ENCODE results near the gene IL3. TPM values are rescaled to one million over a fixed set of nuclear protein-coding genes. Genes with fewer than 3 reads are reported as not detected.

The IL3 gene
- total and polyA plus RNA-seq, 8 donors: not detected

- Histone ChIP-seq H3K4me3 (no peak overlapping the region), H3K36me3 (no peaks in the 10 kb centered on the region), H3K9me3 (no peaks in the 10 kb centered on the region), H3K4me1 (no peaks in the 10 kb centered on the region), H3K27me3 (peaks cover 0 to 42% (median 10%) of the 10 kb centered on the region in 3 donors), H3K27ac (no peak overlapping the region)
- no peak for DNase-seq
- TF ChIP-seq CTCF (IDR thresholded peaks at IDR 0.05): no peak
- TF ChIP-seq POLR2AphosphoS5 (IDR thresholded peaks at IDR 0.05): no peak
- TF ChIP-seq EP300 (IDR thresholded peaks at IDR 0.05): no peak
- TF ChIP-seq POLR2A (IDR thresholded peaks at IDR 0.05): no peak
- intact Hi-C loops (cut with DNase I; ENCODE audit: low total_unique reads): no loop called here
- 27 to 43% (median 34%) methylated on average over 10 of the region's 10 CpGs for WGBS, 5 donors
Observed at GRCh38 chr5:132017738-132018625, 42.5 kb upstream of the IL3 start.

- DNase-seq: no peak
Observed at GRCh38 chr5:132019337-132019736, 41.1 kb upstream of the IL3 start.

GRCh38 chr5:132019857-132020555, 40.4 kb upstream of the IL3 start:
- peak in 1 of 2 donors; percentile 25 for DNase-seq
- Histone ChIP-seq H3K27ac (no peak overlapping the region), H3K36me3 (no peaks in the 10 kb centered on the region), H3K27me3 (peaks cover 0 to 33% (median 10%) of the 10 kb centered on the region in 3 donors), H3K4me3 (no peak overlapping the region), H3K9me3 (no peaks in the 10 kb centered on the region), H3K4me1 (no peaks in the 10 kb centered on the region)
- no peak for TF ChIP-seq EP300 (IDR thresholded peaks at IDR 0.05)
- no peak for TF ChIP-seq POLR2A (IDR thresholded peaks at IDR 0.05)
- no peak for TF ChIP-seq CTCF (IDR thresholded peaks at IDR 0.05)
- no peak for TF ChIP-seq POLR2AphosphoS5 (IDR thresholded peaks at IDR 0.05)
- intact Hi-C loops (cut with DNase I; ENCODE audit: low total_unique reads): no loop called here
- WGBS, 5 donors: 71 to 82% (median 78%) methylated on average over 6 of the region's 6 CpGs

More at GRCh38 chr5:132019337-132019736, 41.1 kb upstream of the IL3 start:
- no peak for TF ChIP-seq POLR2AphosphoS5 (IDR thresholded peaks at IDR 0.05)
- TF ChIP-seq POLR2A (IDR thresholded peaks at IDR 0.05): no peak
- TF ChIP-seq EP300 (IDR thresholded peaks at IDR 0.05): no peak
- no peak for TF ChIP-seq CTCF (IDR thresholded peaks at IDR 0.05)
- no peaks in the 10 kb centered on the region for H3K4me1 ChIP-seq
- peaks cover 0 to 33% (median 10%) of the 10 kb centered on the region in 3 donors for H3K27me3 ChIP-seq
- H3K9me3 ChIP-seq: no peaks in the 10 kb centered on the region
- H3K4me3 ChIP-seq: no peak overlapping the region
- no peak overlapping the region for H3K27ac ChIP-seq
- no peaks in the 10 kb centered on the region for H3K36me3 ChIP-seq
- intact Hi-C loops (cut with DNase I; ENCODE audit: low total_unique reads): no loop called here

- H3K36me3 ChIP-seq: no peaks in the 10 kb centered on the region
- intact Hi-C loops (cut with DNase I; ENCODE audit: low total_unique reads): no loop called here
- no peak for TF ChIP-seq POLR2A (IDR thresholded peaks at IDR 0.05)
- TF ChIP-seq CTCF (IDR thresholded peaks at IDR 0.05): no peak
- TF ChIP-seq POLR2AphosphoS5 (IDR thresholded peaks at IDR 0.05): no peak
- no peak for TF ChIP-seq EP300 (IDR thresholded peaks at IDR 0.05)
- no peaks in the 10 kb centered on the region for H3K4me1 ChIP-seq
- no peak overlapping the region for H3K27ac ChIP-seq
- 66 to 82% (median 76%) methylated on average over 6 of the region's 6 CpGs for WGBS, 5 donors
- H3K4me3 ChIP-seq: no peak overlapping the region
- no peaks in the 10 kb centered on the region for H3K9me3 ChIP-seq
- no peak for DNase-seq
- H3K27me3 ChIP-seq: peaks cover 0 to 28% (median 8%) of the 10 kb centered on the region in 3 donors
Observed at GRCh38 chr5:132020568-132021339, 39.7 kb upstream of the IL3 start.
